Measurements from ENCODE around the gene EPB41. TPM values are rescaled to one million over a fixed set of nuclear protein-coding genes. Genes with fewer than 3 reads are reported as not detected.

The EPB41 gene
- total and polyA plus RNA-seq, 2 experiments from 2014 or later = 26.8 to 112 TPM

GRCh38 chr1:28897789-28898188 is 16.6 kb upstream of the EPB41 start:
- no peaks in the 10 kb centered on the region for H3K27me3 ChIP-seq (ENCODE audit: insufficient read depth)
- no peaks in the 10 kb centered on the region for H3F3A ChIP-seq (replicated peaks; ENCODE audit: low read depth)
- no peaks in the 10 kb centered on the region for H3K9me2 ChIP-seq (ENCODE audit: insufficient read depth)
- TF ChIP-seq, protein P1, sequence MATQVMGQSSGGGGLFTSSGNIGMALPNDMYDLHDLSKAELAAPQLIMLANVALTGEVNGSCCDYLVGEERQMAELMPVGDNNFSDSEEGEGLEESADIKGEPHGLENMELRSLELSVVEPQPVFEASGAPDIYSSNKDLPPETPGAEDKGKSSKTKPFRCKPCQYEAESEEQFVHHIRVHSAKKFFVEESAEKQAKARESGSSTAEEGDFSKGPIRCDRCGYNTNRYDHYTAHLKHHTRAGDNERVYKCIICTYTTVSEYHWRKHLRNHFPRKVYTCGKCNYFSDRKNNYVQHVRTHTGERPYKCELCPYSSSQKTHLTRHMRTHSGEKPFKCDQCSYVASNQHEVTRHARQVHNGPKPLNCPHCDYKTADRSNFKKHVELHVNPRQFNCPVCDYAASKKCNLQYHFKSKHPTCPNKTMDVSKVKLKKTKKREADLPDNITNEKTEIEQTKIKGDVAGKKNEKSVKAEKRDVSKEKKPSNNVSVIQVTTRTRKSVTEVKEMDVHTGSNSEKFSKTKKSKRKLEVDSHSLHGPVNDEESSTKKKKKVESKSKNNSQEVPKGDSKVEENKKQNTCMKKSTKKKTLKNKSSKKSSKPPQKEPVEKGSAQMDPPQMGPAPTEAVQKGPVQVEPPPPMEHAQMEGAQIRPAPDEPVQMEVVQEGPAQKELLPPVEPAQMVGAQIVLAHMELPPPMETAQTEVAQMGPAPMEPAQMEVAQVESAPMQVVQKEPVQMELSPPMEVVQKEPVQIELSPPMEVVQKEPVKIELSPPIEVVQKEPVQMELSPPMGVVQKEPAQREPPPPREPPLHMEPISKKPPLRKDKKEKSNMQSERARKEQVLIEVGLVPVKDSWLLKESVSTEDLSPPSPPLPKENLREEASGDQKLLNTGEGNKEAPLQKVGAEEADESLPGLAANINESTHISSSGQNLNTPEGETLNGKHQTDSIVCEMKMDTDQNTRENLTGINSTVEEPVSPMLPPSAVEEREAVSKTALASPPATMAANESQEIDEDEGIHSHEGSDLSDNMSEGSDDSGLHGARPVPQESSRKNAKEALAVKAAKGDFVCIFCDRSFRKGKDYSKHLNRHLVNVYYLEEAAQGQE (IDR thresholded peaks at IDR 0.05; ENCODE audit: unreplicated experiment) = no peak
- TF ChIP-seq ZNF114 (CRISPR knock-in tag; IDR thresholded peaks at IDR 0.05) = no peak
- TF ChIP-seq STAT1 (IDR thresholded peaks at IDR 0.05; ENCODE audit: unreplicated experiment) = no peak
- TF ChIP-seq, protein P2, sequence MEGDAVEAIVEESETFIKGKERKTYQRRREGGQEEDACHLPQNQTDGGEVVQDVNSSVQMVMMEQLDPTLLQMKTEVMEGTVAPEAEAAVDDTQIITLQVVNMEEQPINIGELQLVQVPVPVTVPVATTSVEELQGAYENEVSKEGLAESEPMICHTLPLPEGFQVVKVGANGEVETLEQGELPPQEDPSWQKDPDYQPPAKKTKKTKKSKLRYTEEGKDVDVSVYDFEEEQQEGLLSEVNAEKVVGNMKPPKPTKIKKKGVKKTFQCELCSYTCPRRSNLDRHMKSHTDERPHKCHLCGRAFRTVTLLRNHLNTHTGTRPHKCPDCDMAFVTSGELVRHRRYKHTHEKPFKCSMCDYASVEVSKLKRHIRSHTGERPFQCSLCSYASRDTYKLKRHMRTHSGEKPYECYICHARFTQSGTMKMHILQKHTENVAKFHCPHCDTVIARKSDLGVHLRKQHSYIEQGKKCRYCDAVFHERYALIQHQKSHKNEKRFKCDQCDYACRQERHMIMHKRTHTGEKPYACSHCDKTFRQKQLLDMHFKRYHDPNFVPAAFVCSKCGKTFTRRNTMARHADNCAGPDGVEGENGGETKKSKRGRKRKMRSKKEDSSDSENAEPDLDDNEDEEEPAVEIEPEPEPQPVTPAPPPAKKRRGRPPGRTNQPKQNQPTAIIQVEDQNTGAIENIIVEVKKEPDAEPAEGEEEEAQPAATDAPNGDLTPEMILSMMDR (conservative IDR thresholded peaks at IDR 0.05; ENCODE audit: low read depth in 2 of 2) = no peak
- TF ChIP-seq JUNB (IDR thresholded peaks at IDR 0.05; ENCODE audit: unreplicated experiment) = no peak
- TF ChIP-seq CREB1 (CRISPR knock-in tag; IDR thresholded peaks at IDR 0.05; ENCODE audit: low read depth) = no peak
- TF ChIP-seq NANOG (IDR thresholded peaks at IDR 0.05; ENCODE audit: borderline replicate concordance) = no peak
- TF ChIP-seq, protein P3, sequence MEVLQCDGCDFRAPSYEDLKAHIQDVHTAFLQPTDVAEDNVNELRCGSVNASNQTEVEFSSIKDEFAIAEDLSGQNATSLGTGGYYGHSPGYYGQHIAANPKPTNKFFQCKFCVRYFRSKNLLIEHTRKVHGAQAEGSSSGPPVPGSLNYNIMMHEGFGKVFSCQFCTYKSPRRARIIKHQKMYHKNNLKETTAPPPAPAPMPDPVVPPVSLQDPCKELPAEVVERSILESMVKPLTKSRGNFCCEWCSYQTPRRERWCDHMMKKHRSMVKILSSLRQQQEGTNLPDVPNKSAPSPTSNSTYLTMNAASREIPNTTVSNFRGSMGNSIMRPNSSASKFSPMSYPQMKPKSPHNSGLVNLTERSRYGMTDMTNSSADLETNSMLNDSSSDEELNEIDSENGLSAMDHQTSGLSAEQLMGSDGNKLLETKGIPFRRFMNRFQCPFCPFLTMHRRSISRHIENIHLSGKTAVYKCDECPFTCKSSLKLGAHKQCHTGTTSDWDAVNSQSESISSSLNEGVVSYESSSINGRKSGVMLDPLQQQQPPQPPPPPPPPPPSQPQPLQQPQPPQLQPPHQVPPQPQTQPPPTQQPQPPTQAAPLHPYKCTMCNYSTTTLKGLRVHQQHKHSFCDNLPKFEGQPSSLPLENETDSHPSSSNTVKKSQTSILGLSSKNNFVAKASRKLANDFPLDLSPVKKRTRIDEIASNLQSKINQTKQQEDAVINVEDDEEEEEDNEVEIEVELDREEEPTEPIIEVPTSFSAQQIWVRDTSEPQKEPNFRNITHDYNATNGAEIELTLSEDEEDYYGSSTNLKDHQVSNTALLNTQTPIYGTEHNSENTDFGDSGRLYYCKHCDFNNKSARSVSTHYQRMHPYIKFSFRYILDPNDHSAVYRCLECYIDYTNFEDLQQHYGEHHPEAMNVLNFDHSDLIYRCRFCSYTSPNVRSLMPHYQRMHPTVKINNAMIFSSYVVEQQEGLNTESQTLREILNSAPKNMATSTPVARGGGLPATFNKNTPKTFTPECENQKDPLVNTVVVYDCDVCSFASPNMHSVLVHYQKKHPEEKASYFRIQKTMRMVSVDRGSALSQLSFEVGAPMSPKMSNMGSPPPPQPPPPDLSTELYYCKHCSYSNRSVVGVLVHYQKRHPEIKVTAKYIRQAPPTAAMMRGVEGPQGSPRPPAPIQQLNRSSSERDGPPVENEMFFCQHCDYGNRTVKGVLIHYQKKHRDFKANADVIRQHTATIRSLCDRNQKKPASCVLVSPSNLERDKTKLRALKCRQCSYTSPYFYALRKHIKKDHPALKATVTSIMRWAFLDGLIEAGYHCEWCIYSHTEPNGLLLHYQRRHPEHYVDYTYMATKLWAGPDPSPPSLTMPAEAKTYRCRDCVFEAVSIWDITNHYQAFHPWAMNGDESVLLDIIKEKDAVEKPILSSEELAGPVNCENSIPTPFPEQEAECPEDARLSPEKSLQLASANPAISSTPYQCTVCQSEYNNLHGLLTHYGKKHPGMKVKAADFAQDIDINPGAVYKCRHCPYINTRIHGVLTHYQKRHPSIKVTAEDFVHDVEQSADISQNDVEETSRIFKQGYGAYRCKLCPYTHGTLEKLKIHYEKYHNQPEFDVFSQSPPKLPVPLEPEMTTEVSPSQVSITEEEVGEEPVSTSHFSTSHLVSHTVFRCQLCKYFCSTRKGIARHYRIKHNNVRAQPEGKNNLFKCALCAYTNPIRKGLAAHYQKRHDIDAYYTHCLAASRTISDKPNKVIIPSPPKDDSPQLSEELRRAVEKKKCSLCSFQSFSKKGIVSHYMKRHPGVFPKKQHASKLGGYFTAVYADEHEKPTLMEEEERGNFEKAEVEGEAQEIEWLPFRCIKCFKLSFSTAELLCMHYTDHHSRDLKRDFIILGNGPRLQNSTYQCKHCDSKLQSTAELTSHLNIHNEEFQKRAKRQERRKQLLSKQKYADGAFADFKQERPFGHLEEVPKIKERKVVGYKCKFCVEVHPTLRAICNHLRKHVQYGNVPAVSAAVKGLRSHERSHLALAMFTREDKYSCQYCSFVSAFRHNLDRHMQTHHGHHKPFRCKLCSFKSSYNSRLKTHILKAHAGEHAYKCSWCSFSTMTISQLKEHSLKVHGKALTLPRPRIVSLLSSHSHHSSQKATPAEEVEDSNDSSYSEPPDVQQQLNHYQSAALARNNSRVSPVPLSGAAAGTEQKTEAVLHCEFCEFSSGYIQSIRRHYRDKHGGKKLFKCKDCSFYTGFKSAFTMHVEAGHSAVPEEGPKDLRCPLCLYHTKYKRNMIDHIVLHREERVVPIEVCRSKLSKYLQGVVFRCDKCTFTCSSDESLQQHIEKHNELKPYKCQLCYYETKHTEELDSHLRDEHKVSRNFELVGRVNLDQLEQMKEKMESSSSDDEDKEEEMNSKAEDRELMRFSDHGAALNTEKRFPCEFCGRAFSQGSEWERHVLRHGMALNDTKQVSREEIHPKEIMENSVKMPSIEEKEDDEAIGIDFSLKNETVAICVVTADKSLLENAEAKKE (CRISPR knock-in tag; IDR thresholded peaks at IDR 0.05) = no peak
- no peak for TF ChIP-seq ZNF331 (CRISPR knock-in tag; IDR thresholded peaks at IDR 0.05; ENCODE audit: low read depth)
- no peak for TF ChIP-seq EZH2phosphoT487 (IDR thresholded peaks at IDR 0.05; ENCODE audit: unreplicated experiment)
- TF ChIP-seq EZH2 (IDR thresholded peaks at IDR 0.05; ENCODE audit: low read depth, unreplicated experiment) = no peak
- no peak for TF ChIP-seq POLR2AphosphoS5 (IDR thresholded peaks at IDR 0.05; ENCODE audit: low read depth)
- no peak for TF ChIP-seq ETS1 (IDR thresholded peaks at IDR 0.05)
- Mint-ChIP-seq H3K27ac (no peak overlapping the region), H3K36me3 (ENCODE audit: low read depth) (no peaks in the 10 kb centered on the region), H3K4me1 (peaks cover 12% of the 10 kb centered on the region; the same call in 1 of the 3 replicates), H3K4me3 (no peak overlapping the region), H3K27me3 (ENCODE audit: insufficient read depth, low read depth, poor library complexity) (no peaks in the 10 kb centered on the region), H3K9me3 (no peaks in the 10 kb centered on the region)
- H3K4me2 ChIP-seq = no peak overlapping the region
- no peak overlapping the region for H3K4me3 ChIP-seq
- H3K36me3 ChIP-seq (ENCODE audit: insufficient read depth) = no peaks in the 10 kb centered on the region
- H2AFZ ChIP-seq = no peak overlapping the region
- no peaks in the 10 kb centered on the region for H3K79me2 ChIP-seq (replicated peaks; ENCODE audit: insufficient read depth)
- no peaks in the 10 kb centered on the region for H3K4me1 ChIP-seq (ENCODE audit: insufficient read depth)
- H4K20me1 ChIP-seq (replicated peaks; ENCODE audit: insufficient read depth) = no peaks in the 10 kb centered on the region
- ATAC-seq (no peak), DNase-seq (ENCODE audit: low spot score) (no peak)
- H3K27ac ChIP-seq (ENCODE audit: low read depth) = no peak overlapping the region
